HG03378 (cell line): ENCODE data around the gene DBNL.

ENCODE experiments used
- ATAC-seq: cut with Tn5 transposase; IDR thresholded peaks from one replicate; pipeline ENCODE4 v1.9.1; 2021; ENCODE audit warnings: mild to moderate bottlenecking, moderate library complexity; ENCODE audit not compliant: unreplicated experiment

Gene DBNL

GRCh38 chr7:44060948-44061644, 16.6 kb downstream of the DBNL start:
- ATAC-seq: no peak

GRCh38 chr7:44061645-44062179, 17.2 kb downstream of the DBNL start:
- ATAC-seq: no peak

- ATAC-seq: no peak
These were observed 17.8 kb downstream of the DBNL start for GRCh38 chr7:44062180-44062902.

GRCh38 chr7:44062903-44063295, 18.4 kb downstream of the DBNL start:
- ATAC-seq: no peak

- ATAC-seq: no peak
These were observed 19.0 kb downstream of the DBNL start for GRCh38 chr7:44063547-44063893.

- no peak for ATAC-seq
These were observed 19.6 kb downstream of the DBNL start for GRCh38 chr7:44063894-44064651.

- no peak for ATAC-seq
These were observed 20.4 kb downstream of the DBNL start for GRCh38 chr7:44064791-44065430.

GRCh38 chr7:44065431-44066110, 21.1 kb downstream of the DBNL start, which contains the start of gene PGAM2:
Gene PGAM2, minus strand, starts transcription at chr7:44065567. Its CDS starts 38 bp downstream, at chr7:44065529.
- ATAC-seq: no peak

GRCh38 chr7:44066111-44066460, 21.6 kb downstream of the DBNL start:
- no peak for ATAC-seq

- no peak for ATAC-seq
These were observed 22.1 kb downstream of the DBNL start for GRCh38 chr7:44066494-44067063.

- ATAC-seq: no peak
These were observed 22.8 kb downstream of the DBNL start for GRCh38 chr7:44067064-44067951.

- no peak for ATAC-seq
These were observed 23.6 kb downstream of the DBNL start for GRCh38 chr7:44068054-44068453.

- no peak for ATAC-seq
These were observed 27.3 kb downstream of the DBNL start for GRCh38 chr7:44071726-44072363.

- no peak for ATAC-seq
These were observed 28.1 kb downstream of the DBNL start for GRCh38 chr7:44072364-44073231.

- ATAC-seq: no peak
These were observed 29.3 kb downstream of the DBNL start for GRCh38 chr7:44073664-44074348.

GRCh38 chr7:44074349-44074695, 29.8 kb downstream of the DBNL start:
- ATAC-seq: no peak
